Hematopoietic multipotent progenitor cell treated with erythropoietin and hydrocortisone succinate and interleukin-3 and kit ligand, for 6 days (in vitro differentiated cells): ENCODE measurements around the gene PLCZ1.
A peak's percentile ranks its signal among the peaks of the same experiment; 100 is the strongest.
"Not testable (repeated sequence)": the region's sequence is repeated elsewhere in the genome, so short reads cannot be mapped to it uniquely, and the experiment has no call there.

Source experiments
- DNase-seq: peaks from one replicate; pipeline ENCODE4 v3.0.0-alpha.2; 2015

The PLCZ1 gene, protein sequence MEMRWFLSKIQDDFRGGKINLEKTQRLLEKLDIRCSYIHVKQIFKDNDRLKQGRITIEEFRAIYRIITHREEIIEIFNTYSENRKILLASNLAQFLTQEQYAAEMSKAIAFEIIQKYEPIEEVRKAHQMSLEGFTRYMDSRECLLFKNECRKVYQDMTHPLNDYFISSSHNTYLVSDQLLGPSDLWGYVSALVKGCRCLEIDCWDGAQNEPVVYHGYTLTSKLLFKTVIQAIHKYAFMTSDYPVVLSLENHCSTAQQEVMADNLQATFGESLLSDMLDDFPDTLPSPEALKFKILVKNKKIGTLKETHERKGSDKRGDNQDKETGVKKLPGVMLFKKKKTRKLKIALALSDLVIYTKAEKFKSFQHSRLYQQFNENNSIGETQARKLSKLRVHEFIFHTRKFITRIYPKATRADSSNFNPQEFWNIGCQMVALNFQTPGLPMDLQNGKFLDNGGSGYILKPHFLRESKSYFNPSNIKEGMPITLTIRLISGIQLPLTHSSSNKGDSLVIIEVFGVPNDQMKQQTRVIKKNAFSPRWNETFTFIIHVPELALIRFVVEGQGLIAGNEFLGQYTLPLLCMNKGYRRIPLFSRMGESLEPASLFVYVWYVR

GRCh38 chr12:18737819-18738218, at the start of gene PLCZ1, which contains the start of gene CAPZA3:
Gene PLCZ1 (minus strand): TSS chr12:18738012. CDS start chr12:18737371, 641 bp downstream.
Gene CAPZA3 (plus strand): TSS chr12:18738119. CDS start chr12:18738269, 150 bp downstream.
- DNase-seq: no peak

GRCh38 chr12:18785465-18785864, 47.7 kb upstream of the PLCZ1 start:
- DNase-seq: not testable (repeated sequence)

GRCh38 chr12:18782827-18783226, 45.0 kb upstream of the PLCZ1 start:
- no peak for DNase-seq

GRCh38 chr12:18766479-18766878, 28.7 kb upstream of the PLCZ1 start:
- DNase-seq: not testable (repeated sequence)

DNA sequence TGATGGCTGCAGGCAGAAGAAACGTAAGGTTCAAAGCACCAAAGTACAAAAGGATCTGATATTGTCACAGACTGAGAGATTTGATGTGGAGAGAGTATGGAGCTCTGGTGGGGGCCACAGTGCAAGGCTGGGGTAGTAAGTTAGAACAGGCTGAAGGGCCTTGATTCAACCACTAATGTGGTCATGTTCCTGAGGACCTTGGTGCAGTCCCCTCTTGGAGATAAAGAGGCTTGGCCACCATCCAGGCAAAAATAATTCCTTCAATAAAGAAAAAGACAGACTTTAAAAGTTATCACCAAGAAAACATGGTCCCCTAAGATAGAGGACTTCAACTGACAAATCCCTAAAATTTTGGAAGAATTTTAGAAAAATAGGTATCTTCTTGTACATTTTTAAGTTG, 17.5 kb upstream of the PLCZ1 start:
- peak; percentile 71 for DNase-seq

GRCh38 chr12:18754124-18754707, 16.4 kb upstream of the PLCZ1 start:
- no peak for DNase-seq

DNA sequence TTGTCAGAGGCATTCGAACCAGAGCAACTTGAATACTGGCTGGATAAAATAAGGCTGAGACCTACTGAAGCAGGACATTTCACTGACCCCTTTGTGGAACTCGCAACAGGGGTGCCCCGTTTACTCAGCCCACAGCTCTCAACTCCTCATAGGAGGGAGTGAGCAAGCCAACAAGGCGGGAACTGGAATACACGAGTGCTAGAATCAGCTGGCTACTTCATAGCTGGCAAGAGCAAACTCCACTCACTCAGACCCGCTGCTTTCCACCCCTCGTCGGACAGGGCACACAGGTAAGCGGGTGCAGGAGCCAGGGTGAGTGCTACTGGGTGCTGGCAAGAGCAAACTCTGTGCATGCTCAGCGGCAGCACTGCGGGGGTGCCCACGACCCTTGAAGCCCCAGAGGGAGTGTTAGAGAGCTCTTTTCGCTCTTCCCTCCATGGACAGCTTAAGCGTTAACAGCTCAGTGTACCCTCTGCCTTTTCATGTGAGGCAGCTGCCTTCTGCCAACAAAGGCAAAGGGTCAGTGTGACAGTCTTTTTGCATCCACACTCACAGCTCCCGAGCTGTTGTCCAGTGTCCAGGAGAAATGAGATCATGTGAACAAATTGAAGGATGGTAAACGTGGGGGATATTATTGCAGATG, 15.8 kb upstream of the PLCZ1 start:
- no peak for DNase-seq

GRCh38 chr12:18752947-18753346, 15.1 kb upstream of the PLCZ1 start:
- no peak for DNase-seq

DNA sequence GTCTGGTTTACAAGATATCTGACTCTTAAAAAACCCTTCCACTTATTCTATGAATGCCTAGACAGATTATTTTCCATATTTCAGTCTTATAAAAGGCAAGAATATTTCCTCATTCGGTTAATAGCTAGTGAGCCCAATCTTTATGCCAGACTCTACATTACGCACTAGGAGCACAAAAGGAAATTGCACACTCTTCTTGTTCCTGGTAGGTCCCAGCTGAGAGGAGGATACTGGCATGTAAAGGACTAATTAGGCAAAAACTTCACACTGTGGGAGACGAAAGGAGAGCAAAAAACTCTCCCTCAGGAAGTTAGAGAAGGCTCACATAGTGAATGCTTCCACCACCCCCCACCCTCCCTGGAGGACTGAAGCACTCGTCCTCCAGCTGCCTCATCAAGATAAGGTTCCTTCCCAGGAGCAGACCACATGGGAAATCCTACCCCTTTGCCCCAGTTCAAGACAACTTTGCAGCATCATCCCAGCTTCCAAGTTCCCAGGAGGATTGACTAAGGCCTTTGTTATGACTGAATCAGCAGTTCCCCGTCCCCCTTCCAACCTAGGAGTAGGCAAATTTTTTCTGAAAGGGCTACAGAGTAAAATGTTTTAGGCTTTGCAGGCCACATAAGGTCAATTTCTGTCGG, 14.6 kb upstream of the PLCZ1 start:
- DNase-seq: peak; percentile 20

GRCh38 chr12:18751866-18752265, 14.1 kb upstream of the PLCZ1 start:
- DNase-seq: no peak

- DNase-seq: no peak
Observed at GRCh38 chr12:18750085-18750484, 12.3 kb upstream of the PLCZ1 start.

DNA sequence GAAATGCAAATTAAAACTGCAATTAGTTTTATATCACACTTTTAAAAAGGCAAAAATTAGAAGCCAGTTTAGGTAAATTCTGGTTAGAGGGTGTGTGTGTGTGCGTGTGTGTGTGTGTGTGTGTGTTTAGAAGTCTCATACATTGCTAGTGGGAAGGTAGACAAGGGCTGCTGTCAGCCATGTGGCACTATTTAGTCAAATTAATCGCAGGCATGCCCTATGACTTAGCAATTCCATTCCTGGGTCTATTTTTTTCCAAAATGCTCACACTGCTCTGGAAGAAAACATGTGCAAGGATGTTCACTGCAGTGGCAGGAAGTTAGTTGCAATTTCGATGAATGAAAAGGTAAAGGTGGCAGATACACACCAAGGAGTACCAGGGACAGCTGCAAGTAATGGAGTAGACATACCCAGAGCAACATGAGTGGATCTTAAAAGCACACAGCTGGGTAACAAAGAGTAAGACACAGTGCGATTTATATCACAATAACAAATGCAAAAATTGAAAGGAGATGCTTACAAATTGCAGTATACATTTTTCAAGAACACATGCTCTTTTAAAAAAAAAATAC, 11.7 kb upstream of the PLCZ1 start:
- no peak for DNase-seq

DNA sequence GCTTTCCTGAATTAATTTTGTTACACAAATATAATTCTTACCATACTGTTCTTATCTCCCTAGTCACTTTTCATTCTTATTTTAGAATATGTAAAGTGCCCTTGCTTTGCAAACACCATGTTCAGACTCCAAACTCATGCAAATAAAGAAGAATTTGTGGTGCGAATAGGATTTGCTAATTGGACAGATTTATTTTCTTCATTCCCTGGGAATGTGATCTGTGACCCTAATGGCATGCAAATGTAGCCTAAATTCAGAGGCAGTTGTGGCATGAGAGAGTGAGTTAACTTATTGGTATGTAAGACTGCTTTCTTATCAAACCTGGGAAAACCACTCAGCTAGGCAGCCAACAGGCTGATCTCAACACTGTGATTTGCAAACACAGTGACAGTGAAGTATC, 10.1 kb upstream of the PLCZ1 start:
- DNase-seq: no peak

DNA sequence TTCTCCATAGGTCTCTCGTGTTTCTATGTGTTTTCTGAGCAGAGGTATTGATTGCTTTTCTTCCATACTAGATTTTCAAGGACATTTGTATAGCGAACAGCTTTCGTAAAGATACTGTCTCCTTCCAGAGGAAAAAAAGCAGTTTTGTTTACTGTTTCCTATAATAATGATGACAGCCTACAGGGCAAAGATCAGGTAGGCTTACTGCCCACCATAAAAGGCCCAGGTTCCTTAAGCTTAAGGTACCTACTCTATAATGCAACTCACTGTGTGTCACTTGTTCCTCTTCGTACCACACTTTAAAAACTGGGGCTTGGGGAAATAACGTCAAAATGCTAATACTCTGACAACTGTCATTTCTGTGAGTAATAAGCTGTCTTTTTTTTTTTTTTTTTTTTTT, 6.7 kb downstream of the PLCZ1 start:
- no peak for DNase-seq

DNA sequence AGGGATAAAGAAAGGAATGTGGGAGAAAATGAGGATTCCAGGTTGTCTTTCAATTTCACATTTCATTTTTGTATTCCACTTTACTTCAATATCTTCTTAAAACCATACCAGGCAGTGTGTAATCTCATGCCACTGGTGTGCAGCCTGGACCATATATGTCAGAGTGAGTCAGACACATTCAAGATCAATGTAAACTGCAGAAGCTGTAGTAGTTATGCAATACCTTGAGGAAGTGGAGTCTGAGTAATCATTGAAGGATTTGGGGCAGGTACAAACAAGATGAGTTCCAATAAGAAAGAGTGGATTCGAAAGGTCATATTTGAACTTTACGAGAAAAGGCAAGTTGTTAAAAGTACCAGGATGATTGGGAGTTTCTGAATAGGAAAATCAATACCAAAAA, 14.1 kb downstream of the PLCZ1 start:
- no peak for DNase-seq

DNA sequence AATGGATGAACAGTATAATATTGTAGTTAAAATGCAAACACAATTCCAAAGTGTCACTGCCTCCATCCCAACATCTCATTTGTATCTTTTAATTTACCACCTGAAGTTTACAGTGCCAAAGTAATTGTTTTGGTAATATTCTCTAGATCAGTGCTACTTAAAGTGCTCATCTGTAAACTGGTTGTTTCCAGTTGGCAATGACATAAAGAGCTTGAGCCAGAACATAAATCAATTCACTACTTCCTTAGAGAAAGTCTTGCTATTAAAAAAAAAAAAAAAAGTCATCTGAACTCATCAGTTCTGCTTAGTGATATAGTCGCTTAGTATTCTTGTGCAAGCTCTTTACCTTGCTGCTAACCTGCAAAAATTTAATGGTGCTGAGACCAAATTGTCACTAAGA, 16.4 kb downstream of the PLCZ1 start:
- no peak for DNase-seq

GRCh38 chr12:18720690-18721089, 17.1 kb downstream of the PLCZ1 start:
- DNase-seq: no peak

- DNase-seq: no peak
Observed at GRCh38 chr12:18719922-18720510, 17.8 kb downstream of the PLCZ1 start.

- DNase-seq: no peak
Observed at GRCh38 chr12:18718462-18718861, 19.4 kb downstream of the PLCZ1 start.

GRCh38 chr12:18716236-18716635, 21.6 kb downstream of the PLCZ1 start:
- DNase-seq: peak; percentile 15

- no peak for DNase-seq
Observed at GRCh38 chr12:18706798-18707197, 31.0 kb downstream of the PLCZ1 start.

DNA sequence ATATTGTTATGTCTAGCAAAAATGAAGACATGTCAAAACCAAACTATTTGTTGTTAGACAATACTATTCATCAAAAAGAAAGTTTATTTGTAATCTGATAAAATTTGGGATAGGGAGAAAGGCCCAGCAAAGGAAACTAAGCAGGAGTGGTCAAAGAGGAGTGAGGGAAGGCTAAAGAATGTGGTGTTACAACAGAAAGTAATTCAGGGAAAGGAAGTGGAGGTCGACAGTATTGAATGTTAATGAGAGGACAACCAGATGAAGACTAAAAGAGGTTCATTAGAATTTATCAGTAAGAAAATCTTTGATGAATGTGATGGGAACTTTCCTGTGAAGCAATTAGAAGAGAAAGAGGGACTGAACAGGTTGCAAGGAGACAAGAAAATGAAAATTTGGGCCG, 33.9 kb downstream of the PLCZ1 start:
- DNase-seq: no peak
